SK-N-SH (cell line): ENCODE data around the gene PIP4K2C. TPM values are rescaled to one million over a fixed set of nuclear protein-coding genes. Genes with fewer than 3 reads are reported as not detected.

Experiments used
- CTCF ChIA-PET: fragments of 300-600, 350-600 bp; formaldehyde crosslinking; extraction: SDS; loops from one replicate; lab custom pipeline; 2021; lab: Yijun Ruan, JAX
- POLR2A ChIA-PET: fragments of 350-600 bp; sonication (Branson Sonifier 250); formaldehyde crosslinking; extraction: SDS; loops from one replicate; lab custom pipeline; 2020; ENCODE audit warnings: antibody characterized with exemption, inconsistent platforms; lab: Yijun Ruan, JAX
- DNase-seq: peaks from one replicate; pipeline ENCODE4 v3.0.0; 2012
- H2AFZ ChIP-seq: fragments of 200-600 bp; sonication (generic); 2 replicates; pipeline ENCODE4 v1.8.1; 2016; ENCODE audit warnings: antibody characterized with exemption, mild to moderate bottlenecking, low read depth
- H3F3A ChIP-seq: fragments of 200-600 bp; sonication (generic); replicated peaks from 2 replicates; pipeline ENCODE3; 2016; ENCODE audit warnings: antibody characterized with exemption, mild to moderate bottlenecking; ENCODE audit not compliant: insufficient read depth
- H3K27ac ChIP-seq, 2 experiments: fragments of 200-500 bp in 1 of 2; fragments of 200-600 bp in 1 of 2; sonication (Bioruptor generic) in 1 of 2; sonication (generic), shearing (Covaris generic) in 1 of 2; 2 replicates each; pipeline versions ENCODE4 v1.5.1 to v1.6.1; 2014 to 2016; ENCODE audit warnings: low read depth in 2 of 2, inconsistent platforms in 1 of 2, low read length in 1 of 2, mild to moderate bottlenecking in 1 of 2, mixed read lengths in 1 of 2
- H3K27me3 ChIP-seq: fragments of 200-600 bp; sonication (generic), shearing (Covaris generic); 2 replicates; pipeline ENCODE4 v1.6.1; 2016; ENCODE audit warnings: mixed run types; ENCODE audit not compliant: insufficient read depth
- H3K36me3 ChIP-seq, 2 experiments: fragments of 200-500 bp in 1 of 2; fragments of 200-600 bp in 1 of 2; sonication (Bioruptor generic) in 1 of 2; sonication (generic) in 1 of 2; replicated peaks in 1 of 2; 2 replicates each; pipeline versions ENCODE3 to v1.5.1; 2014 to 2016; ENCODE audit warnings: low read length in 1 of 2, mild to moderate bottlenecking in 1 of 2; ENCODE audit not compliant: insufficient read depth in 2 of 2, control insufficient read depth in 1 of 2
- H3K4me1 ChIP-seq, 2 experiments: fragments of 200-500 bp in 1 of 2; fragments of 200-600 bp in 1 of 2; sonication (Bioruptor generic) in 1 of 2; sonication (generic), shearing (Covaris generic) in 1 of 2; 2 replicates each; pipeline versions ENCODE4 v1.5.1 to v1.6.1; 2014 to 2016; ENCODE audit warnings: low read depth in 1 of 2, low read length in 1 of 2, mixed run types in 1 of 2; ENCODE audit not compliant: insufficient read depth in 2 of 2, control insufficient read depth in 1 of 2
- H3K4me2 ChIP-seq: fragments of 200-600 bp; sonication (generic), shearing (Covaris generic); 2 replicates; pipeline ENCODE4 v1.6.1; 2017; ENCODE audit warnings: mixed run types
- H3K4me3 ChIP-seq, 2 experiments: fragments of 200-500 bp in 1 of 2; fragments of 200-600 bp in 1 of 2; sonication (Bioruptor generic) in 1 of 2; sonication (generic), shearing (Covaris generic) in 1 of 2; 2 replicates each; pipeline versions ENCODE4 v1.5.1 to v1.8.1; 2014 to 2016; ENCODE audit warnings: low read depth in 2 of 2, inconsistent platforms in 1 of 2, low read length in 1 of 2, mild to moderate bottlenecking in 1 of 2, mixed read lengths in 1 of 2, moderate library complexity in 1 of 2
- H3K79me2 ChIP-seq: fragments of 200-600 bp; sonication (generic); 2 replicates; pipeline ENCODE4 v1.8.1; 2017; ENCODE audit warnings: mild to moderate bottlenecking; ENCODE audit not compliant: insufficient read depth
- H3K9ac ChIP-seq: fragments of 200-600 bp; sonication (generic); 2 replicates; pipeline ENCODE4 v1.6.1; 2017; ENCODE audit warnings: mixed run types
- H3K9me2 ChIP-seq: fragments of 200-600 bp; sonication (generic); 2 replicates; pipeline ENCODE4 v1.6.1; 2017; ENCODE audit warnings: mixed run types
- H3K9me3 ChIP-seq: fragments of 200-600 bp; sonication (generic); 2 replicates; pipeline ENCODE4 v1.6.1; 2017; ENCODE audit warnings: mixed run types, mild to moderate bottlenecking, moderate library complexity
- H4K20me1 ChIP-seq: fragments of 200-600 bp; sonication (generic); 2 replicates; pipeline ENCODE4 v1.6.1; 2017; ENCODE audit warnings: mild to moderate bottlenecking, mixed run types; ENCODE audit not compliant: insufficient read depth
- CHD2 ChIP-seq: fragments of 150-350 bp; IDR thresholded peaks from 2 replicates; pipeline ENCODE4 v1.6.1; 2018; ENCODE audit warnings: low read length; ENCODE audit not compliant: partially characterized antibody
- CTCF ChIP-seq: fragments of 200-600 bp; sonication (generic); IDR thresholded peaks from 2 replicates; pipeline ENCODE4 v1.6.1; 2017; ENCODE audit warnings: antibody characterized with exemption, mild to moderate bottlenecking, moderate library complexity
- ELF1 ChIP-seq: IDR thresholded peaks from 2 replicates; pipeline ENCODE4 v1.4.0; 2012
- FOSL2 ChIP-seq: IDR thresholded peaks from 2 replicates; pipeline ENCODE4 v1.4.0; 2012; ENCODE audit warnings: low read depth, mild to moderate bottlenecking, moderate library complexity, borderline replicate concordance
- FOXJ3 ChIP-seq: sonication (generic); formaldehyde crosslinking; IDR thresholded peaks from 2 replicates; pipeline ENCODE4 v1.5.1; 2020; ENCODE audit warnings: mild to moderate bottlenecking, missing genetic modification reagents
- FOXM1 ChIP-seq: IDR thresholded peaks from 2 replicates; pipeline ENCODE4 v1.4.0; 2012; ENCODE audit warnings: low read depth, mild to moderate bottlenecking
- IRF3 ChIP-seq: fragments of 150-350 bp; IDR thresholded peaks from 2 replicates; pipeline ENCODE4 v1.6.1; 2016; ENCODE audit warnings: mild to moderate bottlenecking, low read depth, low read length
- JUND ChIP-seq: IDR thresholded peaks from 2 replicates; pipeline ENCODE4 v1.4.0; 2012
- MAX ChIP-seq: IDR thresholded peaks from 2 replicates; pipeline ENCODE4 v1.4.0; 2012; ENCODE audit warnings: low read depth
- MXI1 ChIP-seq: IDR thresholded peaks from 2 replicates; pipeline ENCODE4 v1.6.1; 2012; ENCODE audit warnings: mild to moderate bottlenecking, low read depth, low read length, improper control_type of control experiment
- NFIC ChIP-seq: IDR thresholded peaks from 2 replicates; pipeline ENCODE4 v1.4.0; 2012; ENCODE audit warnings: borderline replicate concordance
- NRF1 ChIP-seq: IDR thresholded peaks from 2 replicates; pipeline ENCODE4 v1.6.1; 2012; ENCODE audit warnings: low read depth, mild to moderate bottlenecking, low read length
- PBX3 ChIP-seq: IDR thresholded peaks from 2 replicates; pipeline ENCODE4; 2012
- RCOR1 ChIP-seq: fragments of 150-350 bp; IDR thresholded peaks from 2 replicates; pipeline ENCODE4 v1.6.1; 2017; ENCODE audit warnings: antibody characterized with exemption, low read length
- TAF1 ChIP-seq: IDR thresholded peaks from 2 replicates; pipeline ENCODE4 v1.6.1; 2012; ENCODE audit warnings: low read depth, mild to moderate bottlenecking, low read length, moderate library complexity, borderline replicate concordance
- TCF12 ChIP-seq: IDR thresholded peaks from 2 replicates; pipeline ENCODE4 v1.4.0; 2012
- TEAD4 ChIP-seq: IDR thresholded peaks from 2 replicates; pipeline ENCODE4 v1.4.0; 2012; ENCODE audit warnings: mild to moderate bottlenecking, borderline replicate concordance; ENCODE audit not compliant: insufficient read depth
- USF2 ChIP-seq: fragments of 150-350 bp; IDR thresholded peaks from 2 replicates; pipeline ENCODE4 v1.6.1; 2017; ENCODE audit warnings: antibody characterized with exemption, low read length, low read depth, borderline replicate concordance
- YY1 ChIP-seq: IDR thresholded peaks from 2 replicates; pipeline ENCODE4 v1.4.0; 2012; ENCODE audit warnings: low read depth, mild to moderate bottlenecking
- ZBTB33 ChIP-seq: IDR thresholded peaks from 2 replicates; pipeline ENCODE4 v1.4.0; 2012; ENCODE audit warnings: low read depth, borderline replicate concordance
- WGBS: methylation state at CpG from one replicate; pipeline ENCODE4 v1.1.6; 2017; ENCODE audit warnings: low lambda C conversion rate; 5-methylcytosine and 5-hydroxymethylcytosine counted together
- polyA plus RNA-seq, 3 experiments: library from polyadenylated mRNA; depleted of rRNA; stranded (reverse); fragments of >200 nt; gene quantifications; 2 replicates each; pipeline ENCODE4 v1.2.3, GENCODE V29; 2012

Gene PIP4K2C
- polyA plus RNA-seq, 1 of the 3 experiments (the other 2 are of a cell fraction), result 34.2 TPM

GRCh38 chr12:57590864-57591781, at the start of gene PIP4K2C (continued):
- TF ChIP-seq TAF1 (no peak), CTCF (no peak), FOSL2 (no peak), MXI1 (peak; percentile 86), FOXM1 (no peak), ELF1 (peak; percentile 87), MAX (peak; percentile 82), NFIC (no peak), CHD2 (no peak), IRF3 (no peak)

- Histone ChIP-seq H3K27ac (no peak overlapping the region), H4K20me1 (peaks cover 22% of the 10 kb centered on the region), H3K4me2 (no peak overlapping the region), H2AFZ (no peak overlapping the region), H3F3A (peaks cover 24% of the 10 kb centered on the region), H3K9ac (no peak overlapping the region), H3K4me3 (no peak overlapping the region), H3K9me3 (no peaks in the 10 kb centered on the region), H3K27me3 (no peaks in the 10 kb centered on the region), H3K4me1 (peaks cover 12 to 16% of the 10 kb centered on the region in 2 experiments; a peak in 3 of 4 replicates), H3K36me3 (peaks cover 44 to 49% of the 10 kb centered on the region in 2 experiments), H3K79me2 (peaks cover 83% of the 10 kb centered on the region), H3K9me2 (no peaks in the 10 kb centered on the region)
- ChIA-PET CTCF (interaction anchor here (0.9 to 2.2 kb wide), 4 partner anchors 10 to 91 kb away, joined by 3 to 7 read pairs (median 4); partner anchors contain the start of gene B4GALNT1), POLR2A (no interaction called here)
- 91% methylated on average over 2 of the region's 2 CpGs for WGBS
- no peak for DNase-seq
- TF ChIP-seq TCF12 (no peak), CHD2 (no peak), ZBTB33 (no peak), USF2 (no peak), NRF1 (no peak), PBX3 (no peak), RCOR1 (no peak), FOXJ3 (CRISPR knock-in tag) (no peak), YY1 (no peak), JUND (no peak), IRF3 (no peak), TEAD4 (no peak)
Measured at GRCh38 chr12:57541717-57542116, 49.3 kb upstream of the PIP4K2C start.
